ENCODE results near the gene PLGRKT.
"Not testable (repeated sequence)": the region's sequence is repeated elsewhere in the genome, so short reads cannot be mapped to it uniquely, and the experiment has no call there.

PLGRKT gene

DNA sequence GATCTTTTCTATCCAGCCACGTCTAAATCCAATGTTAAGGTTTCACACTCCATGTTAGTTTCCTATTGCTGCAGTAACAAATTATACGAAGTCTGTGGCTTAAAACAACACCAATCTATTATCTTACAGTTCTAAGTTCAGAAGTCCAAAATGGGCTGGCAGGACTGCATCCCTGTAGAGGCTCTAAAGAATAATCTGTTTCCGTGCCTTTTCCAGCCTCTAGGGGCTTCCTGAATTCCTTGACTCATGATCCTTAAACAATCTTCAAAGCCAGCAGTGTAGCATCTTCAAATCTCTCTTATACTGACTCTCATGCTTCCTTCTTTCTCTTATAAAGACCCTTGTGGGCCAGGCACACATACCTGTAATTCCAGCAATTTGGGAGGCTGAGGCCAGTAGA is 6.8 kb downstream of the PLGRKT start:
- no peak for DNase-seq (ENCODE audit: low read depth in 2 of 2)

DNA sequence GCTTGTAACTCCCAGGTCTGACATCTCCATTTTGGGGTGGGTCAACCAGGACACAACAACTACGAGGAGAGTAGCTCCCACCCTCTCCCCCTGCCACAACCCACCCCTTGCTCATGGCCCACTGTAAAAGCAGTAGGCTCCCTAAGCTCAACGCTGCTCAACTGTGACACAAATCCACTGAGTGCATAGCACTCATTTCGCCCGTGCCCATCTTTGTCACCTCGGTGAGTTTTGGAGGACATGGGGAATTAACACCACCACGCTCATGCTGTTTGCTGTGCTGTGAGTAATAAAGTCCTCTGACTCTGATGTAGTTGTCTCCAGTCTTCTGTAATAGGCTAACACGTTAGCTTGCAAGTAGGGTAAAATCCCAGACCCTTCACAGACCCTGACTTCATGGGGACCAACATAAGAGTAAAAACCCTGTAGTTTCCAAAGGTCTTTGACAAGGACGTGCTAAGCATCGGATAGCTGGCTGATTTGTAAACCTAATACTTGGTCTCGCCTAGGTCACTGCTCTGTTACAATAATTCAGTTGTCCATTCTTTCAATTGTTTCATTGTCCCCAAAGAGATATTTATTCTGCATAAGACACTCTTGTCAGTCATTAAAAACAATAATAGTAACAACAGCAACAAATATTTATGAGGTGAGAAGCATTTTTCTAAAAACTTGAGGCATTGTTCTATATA is 7.7 kb downstream of the PLGRKT start:
- no peak for DNase-seq (ENCODE audit: low read depth in 2 of 2)

DNA sequence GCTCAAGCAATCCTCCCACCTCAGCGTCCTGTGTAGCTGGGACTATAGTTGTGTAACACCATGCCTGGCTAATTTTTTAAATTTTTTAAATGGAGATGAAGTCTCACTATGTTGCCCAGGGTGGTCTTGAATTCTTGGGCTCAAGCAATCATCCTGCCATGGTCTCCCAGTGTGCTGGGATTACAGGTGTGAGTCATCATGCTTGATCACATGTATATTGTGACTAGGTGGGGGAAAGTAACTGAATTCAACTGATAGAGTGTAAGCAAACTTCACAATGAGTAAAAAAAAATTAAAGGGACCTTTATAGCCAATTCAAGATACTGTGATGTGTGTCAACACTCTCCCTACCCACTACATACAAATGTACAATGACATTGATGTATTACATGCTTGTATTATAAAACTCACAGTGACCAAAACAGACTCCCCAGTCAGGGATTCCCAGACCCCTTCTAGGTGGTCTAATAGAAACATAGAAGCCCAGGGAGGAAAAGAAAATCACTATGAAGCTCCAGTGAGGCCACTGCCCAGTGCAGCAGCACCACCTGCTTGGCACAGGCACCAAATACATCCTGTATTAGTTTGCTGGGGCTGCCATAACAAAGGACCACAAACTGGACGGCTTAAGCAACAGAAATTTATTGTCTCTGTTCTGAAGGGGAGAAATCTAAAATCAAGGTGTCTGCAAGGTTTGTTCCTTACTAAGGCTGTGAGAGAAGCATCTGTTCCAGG is 8.8 kb downstream of the PLGRKT start:
- no peak for DNase-seq (ENCODE audit: low read depth in 2 of 2)

DNA sequence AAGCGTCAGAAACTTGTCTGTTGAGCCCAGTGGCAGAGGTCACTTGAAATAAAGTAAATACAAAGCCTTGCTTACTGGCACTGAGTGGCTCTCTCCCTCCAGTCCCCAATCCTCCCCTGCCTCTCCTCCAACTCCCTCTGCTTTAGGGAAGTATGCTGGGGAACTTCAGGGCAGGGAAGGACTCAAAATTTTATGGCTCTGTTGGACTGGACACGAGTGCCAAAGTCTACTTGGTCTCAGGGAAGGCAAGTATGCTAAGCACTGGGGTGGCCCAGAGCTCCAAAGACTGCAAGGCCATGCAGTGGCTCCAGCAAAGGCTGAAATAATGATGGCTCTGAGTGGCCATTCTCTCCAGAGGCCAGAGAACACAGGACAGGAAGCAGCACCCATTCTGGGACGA is 9.6 kb downstream of the PLGRKT start:
- DNase-seq (ENCODE audit: low read depth in 2 of 2) = no peak

DNA sequence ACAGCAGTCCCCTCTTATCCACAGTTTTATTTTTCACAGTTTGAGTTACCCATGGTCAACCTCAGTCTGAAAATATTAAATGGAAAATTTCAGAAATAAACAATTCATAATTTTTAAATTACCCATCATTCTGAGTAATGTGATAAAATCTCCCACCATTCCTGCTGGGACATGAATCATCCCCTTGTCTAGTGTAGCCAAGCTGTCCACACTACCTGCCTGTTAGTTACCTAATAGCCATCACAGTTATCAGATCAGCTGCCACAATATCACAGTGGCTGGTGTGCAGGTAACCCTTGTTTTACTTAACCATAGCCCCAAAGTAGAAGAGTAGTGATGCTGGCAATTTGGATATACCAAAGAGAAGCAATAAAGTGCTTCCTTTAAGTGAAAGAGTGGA is 10.7 kb downstream of the PLGRKT start:
- no peak for DNase-seq (ENCODE audit: low read depth in 2 of 2)

DNA sequence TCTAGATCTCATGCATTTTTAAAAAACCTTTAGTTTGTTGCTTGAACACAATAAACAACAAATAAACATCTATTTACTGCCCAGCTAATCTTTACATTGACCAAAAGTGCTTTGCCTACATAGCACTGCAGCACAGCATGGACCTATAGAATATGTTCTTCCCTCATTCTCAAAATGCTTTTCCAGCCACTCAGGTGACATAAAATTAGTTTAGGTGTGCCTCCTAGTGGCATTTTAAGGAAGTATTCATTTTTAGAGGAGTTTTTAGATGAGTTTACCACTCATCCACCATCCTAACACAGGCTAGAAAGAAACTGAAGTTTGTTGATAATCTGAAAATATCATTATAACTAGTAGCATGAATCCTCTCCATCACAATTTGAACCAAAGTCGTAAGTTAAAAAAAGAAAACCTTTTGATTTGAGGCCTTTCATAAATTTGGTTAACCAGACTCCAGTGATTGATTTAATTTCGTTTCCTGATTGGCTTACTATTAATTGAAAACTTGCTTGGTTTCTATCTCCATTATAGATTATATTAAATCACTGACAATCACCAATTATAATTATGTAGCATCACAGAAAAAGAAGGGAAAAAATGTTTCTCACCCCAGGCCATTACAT is 12.6 kb downstream of the PLGRKT start:
- no peak for DNase-seq (ENCODE audit: low read depth in 2 of 2)

DNA sequence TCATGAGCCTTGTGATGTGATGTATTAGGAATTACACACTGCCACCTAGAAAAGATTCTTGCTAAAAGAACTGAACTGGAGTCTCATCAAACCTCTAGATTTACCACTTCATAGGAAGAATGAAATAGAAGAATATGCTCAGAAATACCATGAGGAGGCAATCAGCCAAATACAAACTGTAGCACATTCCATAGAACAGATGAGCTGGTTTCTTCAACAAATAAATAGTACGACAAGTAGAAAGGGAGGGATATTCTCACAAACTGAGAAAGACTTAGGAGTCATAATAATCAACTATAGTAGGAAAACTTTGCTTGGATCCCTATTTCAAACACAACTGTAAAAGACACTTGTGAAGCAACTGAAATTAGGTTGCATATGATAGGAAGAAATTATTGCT is 15.4 kb downstream of the PLGRKT start:
- DNase-seq (ENCODE audit: low read depth in 2 of 2) = no peak

DNA sequence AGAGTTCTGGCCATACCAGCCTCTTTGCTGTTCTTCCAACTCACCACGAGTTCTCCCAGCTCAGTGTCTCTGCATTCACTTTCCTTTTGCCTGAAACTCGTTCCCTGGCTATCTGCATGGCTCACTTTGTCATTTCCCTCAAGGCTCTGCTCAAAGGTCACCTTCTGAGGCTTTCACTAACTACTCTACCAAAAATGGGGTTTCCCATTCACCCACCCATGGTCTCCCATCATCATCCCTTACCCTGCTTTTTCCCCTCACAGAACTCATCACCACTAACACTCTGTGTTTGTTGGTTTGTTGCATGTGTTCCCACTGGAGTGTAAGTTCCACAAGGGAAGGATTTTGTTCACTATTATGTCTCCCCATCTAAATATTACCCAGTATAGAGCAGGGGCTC is 16.6 kb downstream of the PLGRKT start:
- no peak for DNase-seq (ENCODE audit: low read depth in 2 of 2)

DNA sequence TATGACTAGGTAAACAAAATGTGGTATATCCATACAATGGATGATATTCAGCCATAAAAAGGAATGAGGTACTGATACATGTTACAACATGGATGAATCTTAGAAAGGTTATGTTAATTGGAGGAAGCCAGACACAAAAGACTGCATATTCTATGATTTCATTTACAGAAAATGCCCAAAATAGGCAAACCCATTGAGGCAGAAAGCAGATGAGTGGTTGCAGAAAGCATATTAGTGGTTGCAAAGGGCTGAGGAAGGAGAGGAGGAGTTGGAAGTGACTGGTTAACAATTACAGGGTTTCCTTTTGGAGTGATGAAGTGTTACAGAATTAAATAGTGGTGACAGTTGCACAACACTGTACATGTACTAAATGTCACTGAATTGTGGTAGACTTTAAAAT is 17.7 kb downstream of the PLGRKT start:
- no peak for DNase-seq (ENCODE audit: low read depth in 2 of 2)

DNA sequence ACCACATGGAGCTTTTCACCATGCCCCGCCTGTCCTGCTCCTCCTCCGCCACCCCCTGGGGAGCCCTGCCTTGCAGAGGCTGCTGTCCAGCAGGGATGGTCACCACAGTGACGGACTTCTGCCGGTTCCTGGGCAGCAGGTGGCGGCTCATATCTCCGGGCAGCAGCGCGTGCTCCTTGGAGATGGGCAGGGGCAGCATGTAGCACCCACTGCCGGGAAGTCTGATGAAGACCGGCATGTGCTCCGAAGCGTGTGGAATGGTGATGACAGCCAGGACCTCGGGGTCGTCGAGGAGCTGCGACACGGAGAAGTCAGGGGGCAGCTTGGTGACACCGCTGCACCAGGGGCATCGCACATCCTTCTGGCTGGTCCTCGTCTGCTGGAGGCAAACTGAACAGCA is 19.2 kb downstream of the PLGRKT start:
- no peak for DNase-seq (ENCODE audit: low read depth in 2 of 2)

DNA sequence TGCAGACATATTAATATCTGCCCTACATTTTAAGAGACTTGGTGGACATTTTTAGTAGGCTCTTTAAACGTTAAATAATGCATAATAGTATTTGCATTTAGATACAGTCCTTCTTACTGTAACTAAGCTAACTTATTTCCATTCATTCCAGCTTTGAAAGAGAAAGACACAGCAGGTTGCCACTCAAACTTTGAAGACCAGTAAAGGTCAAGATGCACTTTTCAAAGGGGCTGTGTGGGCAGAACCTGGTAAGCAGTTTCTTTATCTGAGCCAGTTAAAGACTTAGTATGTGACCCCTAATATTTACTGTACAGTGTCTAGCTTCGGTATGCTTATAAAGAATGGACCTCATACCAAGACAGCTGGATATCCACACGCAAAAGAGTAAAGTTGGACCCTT is 20.8 kb downstream of the PLGRKT start:
- DNase-seq (ENCODE audit: low read depth in 2 of 2) = no peak

DNA sequence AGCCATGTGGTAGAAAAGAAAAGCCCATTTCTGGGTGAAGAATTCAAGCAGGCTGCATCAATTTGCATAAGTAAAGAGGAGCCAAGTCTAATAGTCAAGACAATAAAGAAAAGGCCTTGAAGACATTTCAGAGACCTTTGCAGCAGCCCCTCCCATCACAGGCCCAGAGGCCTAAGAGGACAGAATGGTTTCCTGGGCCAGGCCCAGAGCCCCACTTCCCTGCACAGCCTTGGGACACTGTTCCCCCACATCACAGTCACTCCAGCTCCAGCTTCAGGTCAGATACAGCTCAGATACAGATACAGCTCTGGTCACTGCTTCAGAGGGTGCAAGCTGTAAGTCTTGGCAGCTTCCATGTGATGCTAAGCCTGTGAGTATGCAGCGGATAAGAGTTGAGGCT is 29.1 kb downstream of the PLGRKT start:
- DNase-seq (ENCODE audit: low read depth in 2 of 2) = no peak

DNA sequence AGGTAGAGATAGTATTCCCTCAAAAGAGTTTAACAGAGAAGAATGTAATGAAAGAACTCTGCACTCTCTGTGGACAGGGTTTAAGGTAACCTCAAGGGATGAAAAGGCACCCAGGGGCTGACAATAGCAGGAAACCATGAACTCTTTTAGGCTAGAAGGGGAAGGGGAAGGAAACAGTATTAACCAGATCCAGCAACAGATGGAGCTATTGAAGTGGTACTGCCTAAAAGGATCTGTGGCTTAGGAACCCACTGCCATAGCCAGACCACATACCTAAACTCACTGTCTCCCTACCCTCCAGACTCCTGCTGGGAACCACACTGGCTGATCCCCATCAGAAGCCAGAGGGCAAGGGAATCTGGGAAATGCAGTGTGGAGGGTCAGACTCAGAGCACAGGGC is 35.5 kb downstream of the PLGRKT start:
- DNase-seq (ENCODE audit: low read depth in 2 of 2) = no peak

DNA sequence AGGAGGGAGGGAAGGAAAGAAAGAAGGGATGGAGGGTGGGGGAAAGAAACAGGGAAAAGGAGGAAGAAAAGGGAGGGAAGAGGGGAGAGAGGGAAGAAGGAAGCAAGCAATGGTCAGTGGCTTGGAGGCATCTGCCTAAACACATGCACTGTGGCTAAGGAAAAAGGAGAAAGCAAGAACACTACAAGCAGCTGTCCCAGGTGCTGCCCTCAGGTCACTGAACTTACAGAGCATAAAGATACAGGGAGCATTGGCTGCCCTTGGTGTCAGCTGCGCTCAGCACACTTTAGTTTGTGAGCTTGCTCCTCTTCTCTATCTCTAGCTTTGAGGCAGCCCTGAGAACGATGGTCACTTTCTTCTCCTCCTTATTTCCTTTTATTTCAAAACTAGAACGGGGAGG is 40.2 kb downstream of the PLGRKT start:
- not testable (repeated sequence) for DNase-seq (ENCODE audit: low read depth in 2 of 2)

DNA sequence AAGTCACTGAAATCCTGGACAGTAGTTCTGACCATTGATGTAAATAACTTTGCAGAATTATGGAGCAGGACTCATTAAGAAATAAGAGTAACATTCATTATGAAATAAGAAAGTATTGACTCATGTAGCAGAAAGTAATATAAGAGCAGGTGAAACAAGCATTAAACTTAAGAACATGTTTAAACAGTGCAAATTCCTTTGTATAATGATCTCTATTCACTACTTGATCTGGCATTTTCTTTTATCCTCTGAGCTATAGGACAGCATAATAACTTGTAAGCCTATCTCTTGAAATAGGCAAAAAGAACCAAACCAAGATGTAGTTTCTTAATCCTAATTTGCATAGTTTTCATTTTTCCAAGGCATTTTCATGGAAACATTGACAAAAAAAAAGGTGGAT is 42.3 kb downstream of the PLGRKT start:
- no peak for DNase-seq (ENCODE audit: low read depth in 2 of 2)

DNA sequence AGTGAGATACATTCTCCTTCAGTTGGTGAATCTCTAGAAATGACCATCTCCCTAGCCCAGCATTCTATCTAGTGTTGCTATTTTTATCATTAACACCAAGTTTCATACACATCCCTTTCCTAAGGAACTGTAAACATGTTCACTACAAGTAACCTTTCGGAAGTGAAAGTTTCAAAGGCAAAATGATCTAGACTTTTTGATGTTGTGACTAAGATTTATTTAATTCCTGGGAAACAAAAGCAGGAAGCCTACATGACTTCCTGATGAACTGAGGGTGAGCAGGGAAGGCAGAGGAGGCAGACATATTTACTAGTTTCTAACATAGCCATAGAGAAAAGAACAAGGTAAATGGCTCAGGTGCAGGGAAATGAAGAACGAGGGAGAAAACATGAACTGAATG is 43.7 kb downstream of the PLGRKT start:
- DNase-seq (ENCODE audit: low read depth in 2 of 2) = not testable (repeated sequence)

DNA sequence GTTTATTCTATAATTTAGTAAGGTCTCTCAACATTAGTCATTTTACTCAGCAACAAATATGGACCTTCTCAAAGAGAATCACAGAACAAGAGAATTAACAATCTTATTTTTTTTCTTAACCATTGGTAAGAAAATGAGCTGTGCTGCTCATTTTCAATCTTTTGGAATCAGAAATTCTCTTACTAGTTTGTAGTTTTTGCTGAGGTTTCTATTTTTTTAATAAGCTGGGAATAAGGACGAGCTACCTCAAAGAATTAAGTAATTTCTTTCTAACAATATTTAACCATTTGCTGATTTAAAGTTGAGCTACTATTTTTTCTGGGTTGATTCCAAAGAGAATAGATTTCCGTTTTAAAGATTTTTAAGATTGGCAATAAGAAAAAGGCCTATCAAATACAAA is 44.2 kb downstream of the PLGRKT start:
- DNase-seq (ENCODE audit: low read depth in 2 of 2) = no peak

DNA sequence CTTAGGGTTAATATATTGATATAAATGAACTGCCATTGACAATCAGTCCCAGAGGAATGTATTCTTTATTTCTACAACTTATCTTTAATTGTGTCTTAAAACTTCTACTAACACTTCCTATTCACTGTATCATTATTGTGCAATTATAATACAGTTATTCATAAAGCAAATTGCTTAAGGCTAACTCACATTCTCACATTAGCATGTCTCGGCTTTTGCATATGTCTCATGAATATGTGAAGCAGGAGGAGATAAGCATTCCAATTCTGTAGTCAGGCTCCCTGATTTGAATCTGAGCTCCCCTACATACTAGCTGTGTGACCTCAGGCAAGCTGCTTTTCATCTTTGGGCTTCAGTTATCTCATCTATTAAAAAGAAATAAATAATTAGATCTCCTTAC is 45.4 kb downstream of the PLGRKT start:
- DNase-seq (ENCODE audit: low read depth in 2 of 2) = no peak

DNA sequence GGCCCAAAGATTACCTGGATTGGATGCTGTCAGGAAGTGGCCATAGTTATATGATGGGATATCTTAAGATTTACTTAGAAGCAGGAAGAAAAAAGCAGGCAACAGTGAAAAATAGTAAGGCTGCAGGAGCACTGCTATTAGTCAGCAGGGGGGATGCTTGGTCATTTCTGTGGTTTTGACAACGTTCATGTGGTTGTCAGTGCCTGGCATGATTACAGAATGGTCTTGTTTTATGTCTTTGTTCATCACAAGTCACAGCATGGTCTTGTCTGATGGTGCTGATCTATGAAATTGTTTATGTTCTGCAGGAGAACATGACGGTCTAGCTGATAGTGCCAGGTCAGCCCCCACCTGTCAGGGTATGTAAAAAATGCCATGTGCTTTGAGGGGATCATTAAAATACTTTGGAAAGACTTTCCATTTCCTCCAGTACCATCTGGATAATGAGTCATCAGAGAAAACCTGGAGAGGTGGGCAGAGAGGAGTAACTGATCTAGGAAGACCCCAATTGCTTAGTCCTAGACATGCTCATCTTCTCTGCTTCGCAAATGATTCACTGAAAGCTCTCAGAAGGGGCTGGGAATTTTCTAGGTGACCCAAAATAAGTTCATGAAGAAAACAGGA is 48.5 kb downstream of the PLGRKT start:
- DNase-seq (ENCODE audit: low read depth in 2 of 2) = no peak

DNA sequence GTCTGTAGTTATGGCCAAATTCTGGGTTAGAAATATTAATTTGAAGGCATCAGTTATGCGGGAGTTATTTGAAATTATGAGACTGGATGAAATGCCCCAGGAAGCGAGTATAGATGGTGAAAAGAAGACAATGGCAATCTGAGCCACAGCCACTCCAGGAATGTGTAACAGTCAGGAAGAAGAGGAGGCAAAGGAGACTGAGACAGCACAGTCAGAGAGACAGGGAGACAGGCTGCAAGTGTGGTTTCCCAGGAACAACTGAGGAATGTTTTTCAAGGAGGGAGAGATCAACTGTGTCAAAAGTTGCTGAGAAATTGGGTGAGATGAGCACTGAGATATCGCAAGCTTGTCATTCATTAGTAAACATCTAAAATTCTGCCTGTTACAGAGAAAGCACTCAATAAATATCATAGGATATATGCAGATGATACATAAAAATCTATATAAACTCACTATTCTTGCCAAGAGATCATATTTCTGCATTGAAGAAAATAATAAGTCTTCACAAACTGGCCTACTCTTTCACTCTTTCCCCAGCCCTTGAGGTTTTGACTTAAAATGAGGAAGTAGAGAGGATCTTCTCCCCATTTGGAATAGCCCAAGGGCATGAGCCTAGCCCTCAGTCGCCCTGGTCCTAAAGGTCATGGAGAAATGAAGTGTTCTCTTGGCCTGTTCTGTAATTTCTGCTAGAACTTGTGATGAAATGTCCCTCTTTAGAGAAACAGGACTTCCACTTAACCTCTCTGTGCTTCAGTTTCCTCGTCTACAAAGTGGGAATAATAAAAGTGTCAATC is 49.5 kb downstream of the PLGRKT start:
- no peak for DNase-seq (ENCODE audit: low read depth in 2 of 2)

DNA sequence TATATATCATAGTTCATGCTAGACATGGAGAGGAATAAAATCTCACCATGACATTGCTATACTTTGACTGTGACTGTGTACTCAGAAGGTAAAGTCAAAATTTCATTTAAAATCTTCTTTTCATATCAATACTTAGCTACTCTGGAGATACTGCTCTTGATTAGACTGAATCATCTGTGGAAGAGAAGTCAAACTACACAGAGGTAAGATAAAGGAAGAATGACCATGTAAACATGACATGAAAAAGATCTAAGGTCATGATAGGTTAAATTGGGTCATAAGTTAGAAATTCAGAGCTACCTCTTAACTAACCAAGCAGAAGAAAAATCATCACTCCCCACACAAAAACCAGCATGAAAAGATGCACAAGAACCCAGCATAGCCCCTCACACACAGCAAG is 53.3 kb downstream of the PLGRKT start:
- DNase-seq (ENCODE audit: low read depth in 2 of 2) = no peak

DNA sequence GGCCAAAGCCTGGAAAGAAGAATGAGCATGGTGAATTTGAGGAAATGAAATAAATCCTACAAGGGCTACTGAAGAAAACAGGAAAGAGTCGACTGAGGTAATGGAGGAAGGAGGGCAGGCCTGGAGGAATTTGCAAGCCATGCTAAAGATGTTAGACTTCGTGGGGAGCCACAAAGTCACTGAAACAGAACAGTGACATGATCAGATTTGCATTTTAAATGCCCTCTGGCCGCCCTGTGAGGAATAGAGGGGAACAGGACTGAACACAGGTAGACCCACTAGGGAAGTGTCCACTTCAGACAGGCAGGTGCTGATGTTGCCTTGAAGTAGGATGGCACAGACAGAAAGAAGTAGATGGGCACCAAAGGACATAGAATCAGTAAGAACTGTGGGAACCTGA is 55.2 kb downstream of the PLGRKT start:
- DNase-seq (ENCODE audit: low read depth in 2 of 2) = no peak
